Ecto neural progenitor cell (in vitro differentiated cells): ENCODE data around the gene ATP5PB.

Source experiments
- DNase-seq: peaks from one replicate; pipeline ENCODE4 v3.0.0-alpha.2; 2018; ENCODE audit warnings: low spot score

Gene ATP5PB

DNA sequence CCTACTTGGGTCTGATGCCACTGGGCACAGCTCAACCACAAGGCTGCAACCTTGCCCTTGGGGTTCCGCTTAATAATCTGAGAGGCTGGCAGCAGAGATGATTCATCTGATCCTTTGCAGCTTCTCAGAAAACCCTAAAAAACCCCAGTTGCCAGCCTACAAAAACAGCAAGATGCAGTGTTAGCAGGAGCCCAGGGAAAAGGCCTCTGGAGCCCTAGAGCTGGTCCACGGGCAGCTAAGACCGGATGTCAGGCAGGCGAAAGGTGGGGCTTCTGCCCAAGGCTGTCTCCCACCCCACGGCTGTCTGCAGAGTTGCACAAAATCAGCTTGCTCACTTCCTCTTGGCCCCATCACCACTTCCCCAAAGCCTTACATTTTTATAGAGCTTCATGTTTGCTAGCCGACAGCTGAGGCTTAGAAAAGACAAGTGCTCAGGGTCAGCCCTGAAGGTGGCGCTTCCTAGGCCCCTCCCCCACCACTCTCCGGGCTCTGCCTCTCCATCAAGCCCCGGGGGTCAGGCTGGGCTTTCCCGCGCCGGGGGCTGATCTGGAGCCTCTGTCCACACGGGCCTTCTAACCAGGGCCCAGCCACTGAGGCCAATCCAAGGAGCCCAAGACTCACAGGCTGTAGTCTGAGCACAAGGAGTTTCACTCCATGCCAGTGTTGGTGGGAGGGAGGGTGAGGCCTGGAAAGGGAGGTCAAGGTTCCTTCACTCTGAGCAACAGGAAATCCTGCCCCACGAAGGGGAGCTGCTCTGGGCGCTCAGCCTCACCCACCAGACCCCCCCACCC lies 58.3 kb downstream of the ATP5PB start:
- DNase-seq = peak; percentile 85

DNA sequence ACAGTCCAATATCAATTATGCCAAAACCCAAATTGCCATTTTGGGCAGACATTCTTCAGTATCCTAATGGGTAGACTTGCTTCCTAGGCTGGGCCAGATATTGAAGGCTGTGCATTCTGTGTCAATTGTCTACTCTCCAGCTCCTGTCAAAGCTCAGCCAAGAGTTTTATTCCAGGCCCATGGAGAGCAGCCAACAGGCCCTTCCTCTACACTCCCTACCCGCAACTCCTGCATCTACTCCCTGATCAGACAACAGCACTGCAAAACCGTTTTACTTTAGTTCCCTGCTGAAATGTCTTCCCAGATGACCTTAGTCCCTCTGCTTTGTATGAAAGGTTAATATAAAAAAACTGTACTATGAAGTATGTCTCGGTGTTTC lies 60.7 kb downstream of the ATP5PB start:
- no peak for DNase-seq

DNA sequence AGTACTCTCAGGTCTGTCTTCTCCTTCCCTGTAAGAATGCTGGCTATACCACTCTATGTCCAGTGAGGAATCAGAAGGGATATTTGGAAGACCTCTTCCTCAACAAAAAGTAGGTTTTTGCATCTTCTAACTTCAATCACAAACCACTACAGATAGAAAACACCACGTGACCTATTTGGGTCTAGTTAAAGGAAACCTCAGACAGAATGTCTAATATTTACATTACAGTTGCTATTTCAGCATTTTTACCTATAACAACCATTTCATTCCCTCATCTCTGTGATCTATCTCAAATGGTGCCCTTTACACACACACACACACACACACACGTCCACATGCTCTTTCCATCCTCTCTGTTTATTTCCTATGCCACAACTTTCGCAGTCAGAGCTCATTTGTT lies 62.1 kb downstream of the ATP5PB start:
- DNase-seq = no peak
